SU-DHL-6 (cell line): Measurements from ENCODE around the gene NTRK3.

ENCODE experiments used
- EZH2phosphoT487 ChIP-seq: fragments of 200-600 bp; sonication (generic), shearing (Covaris generic); conservative IDR thresholded peaks from 2 replicates; pipeline ENCODE4 v1.6.1; 2018; ENCODE audit warnings: mild to moderate bottlenecking, antibody characterized with exemption, low read length, moderate library complexity, mixed read lengths
- TF ChIP-seq, protein P1 (sequence below): fragments of 200-600 bp; sonication (generic); IDR thresholded peaks from one replicate; pipeline ENCODE4 v1.5.1; 2017; ENCODE audit warnings: antibody characterized with exemption, mild to moderate bottlenecking, low read length, moderate library complexity; ENCODE audit not compliant: insufficient read depth, poor library complexity, severe bottlenecking

GRCh38 chr15:88266170-88266569, 9.6 kb upstream of the NTRK3 start:
- TF ChIP-seq, protein P1, sequence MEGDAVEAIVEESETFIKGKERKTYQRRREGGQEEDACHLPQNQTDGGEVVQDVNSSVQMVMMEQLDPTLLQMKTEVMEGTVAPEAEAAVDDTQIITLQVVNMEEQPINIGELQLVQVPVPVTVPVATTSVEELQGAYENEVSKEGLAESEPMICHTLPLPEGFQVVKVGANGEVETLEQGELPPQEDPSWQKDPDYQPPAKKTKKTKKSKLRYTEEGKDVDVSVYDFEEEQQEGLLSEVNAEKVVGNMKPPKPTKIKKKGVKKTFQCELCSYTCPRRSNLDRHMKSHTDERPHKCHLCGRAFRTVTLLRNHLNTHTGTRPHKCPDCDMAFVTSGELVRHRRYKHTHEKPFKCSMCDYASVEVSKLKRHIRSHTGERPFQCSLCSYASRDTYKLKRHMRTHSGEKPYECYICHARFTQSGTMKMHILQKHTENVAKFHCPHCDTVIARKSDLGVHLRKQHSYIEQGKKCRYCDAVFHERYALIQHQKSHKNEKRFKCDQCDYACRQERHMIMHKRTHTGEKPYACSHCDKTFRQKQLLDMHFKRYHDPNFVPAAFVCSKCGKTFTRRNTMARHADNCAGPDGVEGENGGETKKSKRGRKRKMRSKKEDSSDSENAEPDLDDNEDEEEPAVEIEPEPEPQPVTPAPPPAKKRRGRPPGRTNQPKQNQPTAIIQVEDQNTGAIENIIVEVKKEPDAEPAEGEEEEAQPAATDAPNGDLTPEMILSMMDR = no peak
- no peak for TF ChIP-seq EZH2phosphoT487
